Epithelial cell of proximal tubule (primary cell): ENCODE data around the gene LENG9. TPM values are rescaled to one million over a fixed set of nuclear protein-coding genes. Genes with fewer than 3 reads are reported as not detected.

Experiments
- DNase-seq: peaks from one replicate; pipeline ENCODE4 v3.0.0-alpha.2; 2011; ENCODE audit warnings: low read depth
- H3K4me3 ChIP-seq: 2 replicates; pipeline ENCODE4 v1.5.1; 2011; ENCODE audit warnings: low read depth, mild to moderate bottlenecking, low read length
- CTCF ChIP-seq: conservative IDR thresholded peaks from 2 replicates; pipeline ENCODE4 v1.5.1; 2012; ENCODE audit warnings: low read depth, mild to moderate bottlenecking, low read length
- total RNA-seq: library from RNA; depleted of rRNA; stranded (reverse); fragments of >200 nt; gene quantifications from 2 replicates; pipeline ENCODE4 v1.2.3, GENCODE V29; 2015

The LENG9 gene
- total RNA-seq, 1 donor from 2014 or later, result 4.1 TPM

- no peak for DNase-seq
- no peak for TF ChIP-seq CTCF
- no peak overlapping the region for H3K4me3 ChIP-seq
Observed at GRCh38 chr19:54422136-54422535, 41.4 kb downstream of the LENG9 start.

GRCh38 chr19:54421521-54421920 is 42.1 kb downstream of the LENG9 start:
- no peak overlapping the region for H3K4me3 ChIP-seq
- TF ChIP-seq CTCF, result no peak
- DNase-seq, result no peak

- no peak overlapping the region for H3K4me3 ChIP-seq
- no peak for TF ChIP-seq CTCF
- DNase-seq, result no peak
Observed at GRCh38 chr19:54421169-54421516, 42.4 kb downstream of the LENG9 start.

GRCh38 chr19:54420383-54421168 is 43.0 kb downstream of the LENG9 start:
- DNase-seq, result no peak
- TF ChIP-seq CTCF, result no peak
- no peak overlapping the region for H3K4me3 ChIP-seq

- no peak for DNase-seq
- no peak for TF ChIP-seq CTCF
- no peak overlapping the region for H3K4me3 ChIP-seq
Observed at GRCh38 chr19:54420068-54420382, 43.6 kb downstream of the LENG9 start.

GRCh38 chr19:54418930-54419800 is 44.4 kb downstream of the LENG9 start:
- no peak for DNase-seq
- no peak overlapping the region for H3K4me3 ChIP-seq
- no peak for TF ChIP-seq CTCF
